NCI-H1930 (cell line): ENCODE results near the gene TRIM71.
"Not testable (repeated sequence)": the region's sequence is repeated elsewhere in the genome, so short reads cannot be mapped to it uniquely, and the experiment has no call there.

Experiments used
- DNase-seq, 2 experiments: peaks; one replicate each; lab custom pipeline; 2025; lab: John Stamatoyannopoulos, UW

Gene TRIM71

GRCh38 chr3:32817558-32818228 is at the start of gene TRIM71:
Gene TRIM71 (plus strand): TSS chr3:32817997. CDS start chr3:32818081, 84 bp downstream.
- no peak for DNase-seq

- DNase-seq, result no peak
These were observed 39.4 kb upstream of the TRIM71 start for GRCh38 chr3:32778389-32778788.

- no peak for DNase-seq
These were observed 37.6 kb upstream of the TRIM71 start for GRCh38 chr3:32780071-32780734.

GRCh38 chr3:32780735-32781210 is 37.0 kb upstream of the TRIM71 start:
- peak; percentile 21 to 31 for DNase-seq

- DNase-seq, result peak; percentile 55 to 72
These were observed 36.4 kb upstream of the TRIM71 start for GRCh38 chr3:32781211-32781968.

- DNase-seq, result not testable (repeated sequence)
These were observed 35.9 kb upstream of the TRIM71 start for GRCh38 chr3:32781969-32782270.

- no peak for DNase-seq
These were observed 35.4 kb upstream of the TRIM71 start for GRCh38 chr3:32782407-32782806.

GRCh38 chr3:32791833-32792232 is 26.0 kb upstream of the TRIM71 start:
- no peak for DNase-seq

GRCh38 chr3:32794487-32795308 is 23.1 kb upstream of the TRIM71 start:
- no peak for DNase-seq

GRCh38 chr3:32796384-32796950 is 21.3 kb upstream of the TRIM71 start:
- not testable (repeated sequence) for DNase-seq

GRCh38 chr3:32797776-32798175 is 20.0 kb upstream of the TRIM71 start:
- no peak for DNase-seq

- DNase-seq, result not testable (repeated sequence)
These were observed 16.4 kb upstream of the TRIM71 start for GRCh38 chr3:32801440-32801839.

- no peak for DNase-seq
These were observed 4.6 kb upstream of the TRIM71 start for GRCh38 chr3:32813180-32813579.

- DNase-seq, result no peak
These were observed 3.4 kb upstream of the TRIM71 start for GRCh38 chr3:32814361-32814760.

GRCh38 chr3:32815841-32816438 is 1.9 kb upstream of the TRIM71 start:
- DNase-seq, result no peak

- DNase-seq, result peak; percentile 26 to 33
These were observed 1.1 kb upstream of the TRIM71 start for GRCh38 chr3:32816439-32817256.

GRCh38 chr3:32817257-32817557 is 590 bp upstream of the TRIM71 start:
- DNase-seq, result no peak

GRCh38 chr3:32818229-32818969 is 602 bp downstream of the TRIM71 start:
- no peak for DNase-seq

- DNase-seq, result no peak
These were observed 1.2 kb downstream of the TRIM71 start for GRCh38 chr3:32818970-32819511.
